HG03095 (cell line): ENCODE measurements around the gene ZDHHC8.
A peak's percentile ranks its signal among the peaks of the same experiment; 100 is the strongest.

Experiments used
- ATAC-seq: cut with Tn5 transposase; IDR thresholded peaks from one replicate; pipeline ENCODE4 v1.9.1; 2021; ENCODE audit warnings: moderate library complexity; ENCODE audit not compliant: unreplicated experiment

Gene ZDHHC8

GRCh38 chr22:20113551-20114310 is 17.9 kb upstream of the ZDHHC8 start:
- ATAC-seq = no peak

DNA sequence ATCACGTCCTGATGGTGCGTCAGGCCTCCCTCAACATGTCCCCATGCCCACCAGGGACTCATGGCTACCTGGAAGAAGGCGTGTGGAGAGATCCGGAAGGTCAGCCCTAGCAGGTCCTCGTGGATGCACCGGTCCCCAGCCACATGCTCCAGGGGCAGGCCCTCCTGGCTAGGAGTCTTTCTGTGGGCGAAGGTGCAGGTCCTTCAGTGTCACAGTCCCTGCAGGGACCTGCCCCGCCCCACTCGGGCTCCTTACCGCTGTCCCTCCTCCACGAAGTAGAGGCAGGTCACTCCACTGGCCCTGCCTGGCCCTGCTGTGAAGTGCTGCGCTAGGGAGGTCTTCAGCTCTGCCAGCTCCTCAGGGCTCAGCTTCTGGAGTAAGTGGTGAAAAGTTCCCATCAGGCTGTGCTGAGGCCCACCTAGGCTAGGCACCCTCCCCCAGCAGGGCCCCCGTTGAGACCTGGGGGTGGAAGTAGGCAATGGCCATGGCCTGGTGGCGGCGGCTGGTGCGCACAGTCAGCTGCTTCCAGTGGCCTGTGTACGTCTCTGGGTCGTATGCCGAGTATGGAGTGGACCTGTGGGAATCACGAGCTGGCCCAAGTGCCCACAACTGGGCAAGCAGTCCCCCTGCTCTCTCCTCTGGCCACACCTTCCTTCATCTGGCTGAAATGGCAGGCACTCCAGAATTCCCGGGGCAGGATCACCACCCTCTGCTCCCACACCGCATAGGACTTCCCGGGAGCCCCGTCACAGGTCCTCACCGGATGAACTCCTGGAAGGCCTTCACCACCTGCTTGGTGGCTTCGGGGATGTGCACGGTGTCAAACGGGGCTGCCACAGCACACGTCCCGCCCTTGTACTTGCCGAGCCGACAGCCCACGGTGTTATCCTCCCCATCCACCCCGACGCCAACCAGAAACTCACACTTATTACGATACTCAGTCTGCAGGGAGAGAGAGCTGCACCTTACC is 16.8 kb upstream of the ZDHHC8 start:
- no peak for ATAC-seq

GRCh38 chr22:20115691-20116375 is 15.8 kb upstream of the ZDHHC8 start, which contains the start of gene RANBP1:
Gene RANBP1 (plus strand): TSS chr22:20116104. CDS start chr22:20116185, 81 bp downstream.
- no peak for ATAC-seq

- ATAC-seq = no peak
Observed at GRCh38 chr22:20116376-20116950, 15.1 kb upstream of the ZDHHC8 start.

DNA sequence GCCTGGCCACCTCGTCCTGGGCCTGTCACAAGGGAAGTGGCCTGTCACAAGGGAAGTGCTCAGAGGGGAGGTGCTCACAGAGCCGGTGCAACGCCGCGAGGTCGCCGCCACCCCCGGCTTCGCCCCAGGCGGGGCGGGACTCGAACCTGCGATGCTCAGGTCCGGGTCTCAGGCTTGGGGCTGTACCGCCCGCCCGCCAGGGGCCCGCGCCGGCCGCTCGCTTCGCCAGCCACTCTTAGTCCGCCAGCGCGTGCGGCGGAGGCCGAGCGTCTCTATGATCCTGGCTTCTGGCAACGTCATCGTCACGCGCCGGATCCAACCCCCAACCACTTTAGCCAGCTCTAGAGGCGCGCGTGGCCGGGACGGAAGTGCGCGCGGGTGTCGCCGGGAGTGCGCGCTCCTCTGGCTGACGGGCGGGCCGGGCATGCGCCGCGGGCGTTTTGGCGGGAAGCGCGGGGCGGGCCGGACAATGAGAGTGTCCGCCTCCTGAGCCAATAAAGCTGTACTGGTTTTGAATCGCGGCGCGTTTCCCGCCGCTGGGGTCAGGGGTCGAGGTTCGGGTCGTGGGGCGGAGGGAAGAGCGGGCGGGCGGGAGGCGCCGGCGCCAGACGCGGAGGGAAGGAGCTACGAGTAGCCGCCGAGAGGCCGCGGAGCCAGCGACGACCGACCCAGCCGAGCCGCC is 14.5 kb upstream of the ZDHHC8 start, which contains the start of gene TRMT2A:
Gene TRMT2A (minus strand): TSS at position 276 of the 682 bp plus-strand sequence. CDS start 320 bp downstream, outside the sequence.
- peak; percentile 61 for ATAC-seq

DNA sequence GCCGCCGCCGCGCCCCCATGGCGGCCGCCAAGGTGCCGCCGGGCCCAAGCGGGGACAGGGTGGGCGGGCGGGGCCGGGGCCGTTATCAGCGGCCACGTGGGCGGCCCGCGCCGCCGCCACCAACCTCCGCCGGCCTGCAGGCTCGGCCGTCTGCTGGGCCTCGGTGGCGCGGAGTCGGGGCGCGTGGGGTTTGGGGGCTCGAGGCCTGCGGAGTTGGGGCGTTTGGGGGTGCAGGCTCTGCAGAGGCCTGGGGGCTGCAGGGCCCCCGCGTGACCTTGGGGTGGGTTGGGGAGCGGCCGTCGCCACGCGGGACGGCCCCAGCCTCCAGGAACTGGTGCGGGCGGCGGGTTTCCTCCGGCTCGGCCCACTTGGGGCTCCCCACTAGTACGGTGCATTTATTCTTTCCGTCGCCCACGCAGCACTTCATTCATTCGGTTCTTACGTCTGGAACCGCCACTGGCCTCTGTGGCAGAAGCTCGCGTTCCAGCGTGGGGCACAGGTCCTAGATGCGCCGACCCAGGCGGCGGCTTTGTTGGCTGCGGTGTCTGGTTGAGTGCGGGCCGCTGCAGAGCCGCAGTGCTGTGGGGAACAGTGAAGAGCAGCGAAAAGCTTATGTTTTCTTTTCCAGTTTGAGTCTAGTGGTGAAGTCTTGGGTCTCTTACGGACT is 13.8 kb upstream of the ZDHHC8 start:
- ATAC-seq = peak; percentile 9

- no peak for ATAC-seq
Observed at GRCh38 chr22:20118300-20119020, 13.1 kb upstream of the ZDHHC8 start.

DNA sequence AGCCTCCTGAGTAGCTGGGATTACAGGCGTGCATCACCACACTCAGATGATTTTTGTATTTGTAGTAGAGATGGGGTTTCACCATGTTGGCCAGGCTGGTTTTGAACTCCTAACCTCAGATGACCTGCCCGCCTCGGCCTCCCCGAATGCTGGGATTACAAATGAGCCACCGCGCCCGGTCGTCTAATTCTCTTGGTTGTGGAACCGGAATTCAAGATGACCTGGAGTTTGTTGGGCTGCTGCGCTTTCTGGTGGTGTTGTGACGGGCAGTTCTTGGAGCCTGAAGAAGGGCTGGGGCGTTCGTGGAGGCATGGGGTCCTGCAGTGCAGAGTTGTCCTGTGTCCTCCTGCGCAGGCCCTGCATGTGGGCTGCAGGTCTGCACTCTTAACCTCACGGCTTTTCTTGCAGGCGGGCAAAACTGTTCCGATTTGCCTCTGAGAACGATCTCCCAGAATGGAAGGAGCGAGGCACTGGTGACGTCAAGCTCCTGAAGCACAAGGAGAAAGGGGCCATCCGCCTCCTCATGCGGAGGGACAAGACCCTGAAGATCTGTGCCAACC is 9.7 kb upstream of the ZDHHC8 start:
- ATAC-seq = no peak

DNA sequence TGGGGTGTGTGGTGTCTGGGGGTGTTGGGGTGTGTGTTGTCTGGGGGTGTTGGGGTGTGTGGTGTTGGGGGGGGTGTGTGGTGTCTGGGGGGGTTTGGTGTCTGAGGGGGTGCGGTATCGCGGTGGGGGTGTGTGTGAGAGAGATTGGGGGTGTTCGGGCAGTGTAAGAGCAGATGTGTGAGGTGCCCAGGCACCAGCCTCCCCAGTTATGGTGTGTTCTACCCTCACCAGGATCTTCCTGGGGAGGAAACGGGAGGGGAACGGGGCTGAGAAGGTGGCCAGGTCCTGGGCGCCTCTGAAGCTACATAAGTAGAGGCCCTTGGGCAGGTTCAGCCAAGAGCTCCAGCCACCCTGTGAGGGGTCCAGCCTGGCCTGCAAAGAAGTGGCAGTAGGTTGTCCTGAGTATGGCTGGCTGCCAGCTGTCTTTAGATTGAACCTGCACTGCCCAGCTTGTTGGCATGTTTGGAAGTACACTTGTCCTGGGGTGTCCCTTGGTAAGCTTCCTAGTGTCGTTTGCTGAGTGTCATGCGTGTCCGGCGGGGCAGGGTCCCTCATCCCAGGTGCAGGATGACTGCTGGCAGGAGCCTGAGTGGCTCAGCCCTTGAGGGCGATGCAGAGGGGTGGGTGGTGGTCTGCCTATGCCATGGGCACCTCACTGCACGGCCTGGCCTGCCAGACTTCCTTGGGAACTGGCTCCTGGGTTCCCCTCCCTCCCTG is 8.1 kb upstream of the ZDHHC8 start:
- ATAC-seq = no peak

- no peak for ATAC-seq
Observed at GRCh38 chr22:20124083-20124787, 7.4 kb upstream of the ZDHHC8 start.

DNA sequence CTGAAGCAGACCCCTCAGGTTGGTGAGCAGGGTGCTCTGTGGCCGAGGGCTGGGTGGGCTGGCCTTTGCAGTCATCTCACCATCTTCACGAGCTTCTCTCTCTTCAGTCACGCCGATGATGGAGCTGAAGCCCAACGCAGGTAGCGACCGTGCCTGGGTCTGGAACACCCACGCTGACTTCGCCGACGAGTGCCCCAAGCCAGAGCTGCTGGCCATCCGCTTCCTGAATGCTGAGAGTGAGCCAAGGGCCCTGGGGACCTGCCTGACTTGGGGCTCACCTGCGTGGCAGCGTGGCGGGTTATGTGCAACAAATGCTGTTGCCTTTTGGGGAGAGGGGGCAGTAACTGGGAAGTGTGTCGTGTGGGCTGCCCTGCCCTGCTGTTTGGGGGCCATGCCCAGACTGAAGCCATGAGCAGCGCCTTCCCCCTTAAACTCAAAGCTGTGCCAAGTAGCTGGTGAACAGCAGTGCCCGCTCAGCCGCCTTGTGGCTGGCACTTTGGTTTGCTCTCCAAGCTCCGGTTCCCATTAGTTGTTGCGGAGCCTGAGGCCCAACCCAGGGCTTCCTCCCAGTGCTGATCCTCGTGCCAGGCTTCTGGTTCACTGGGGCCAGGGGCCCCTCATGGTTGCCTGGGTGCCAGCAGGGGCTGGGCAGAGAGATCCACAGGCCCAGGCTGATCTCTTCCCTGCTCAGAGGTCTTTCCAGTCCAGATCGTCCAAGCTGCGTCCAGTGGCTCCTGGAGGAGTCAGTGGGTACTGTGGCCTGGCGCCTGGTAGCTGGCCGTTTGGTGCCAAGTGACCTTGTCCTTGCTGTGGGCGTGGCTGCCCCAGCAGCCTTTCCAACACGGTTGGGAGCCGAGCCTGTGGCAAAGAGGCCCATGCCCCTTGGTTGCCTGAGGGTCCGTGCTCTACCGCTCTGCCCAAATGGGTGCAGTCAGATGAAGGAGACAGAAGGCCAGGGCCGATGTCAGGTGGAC is 6.1 kb upstream of the ZDHHC8 start:
- no peak for ATAC-seq

- no peak for ATAC-seq
Observed at GRCh38 chr22:20126284-20127029, 5.1 kb upstream of the ZDHHC8 start.

- ATAC-seq = no peak
Observed at GRCh38 chr22:20127318-20127868, 4.2 kb upstream of the ZDHHC8 start.

DNA sequence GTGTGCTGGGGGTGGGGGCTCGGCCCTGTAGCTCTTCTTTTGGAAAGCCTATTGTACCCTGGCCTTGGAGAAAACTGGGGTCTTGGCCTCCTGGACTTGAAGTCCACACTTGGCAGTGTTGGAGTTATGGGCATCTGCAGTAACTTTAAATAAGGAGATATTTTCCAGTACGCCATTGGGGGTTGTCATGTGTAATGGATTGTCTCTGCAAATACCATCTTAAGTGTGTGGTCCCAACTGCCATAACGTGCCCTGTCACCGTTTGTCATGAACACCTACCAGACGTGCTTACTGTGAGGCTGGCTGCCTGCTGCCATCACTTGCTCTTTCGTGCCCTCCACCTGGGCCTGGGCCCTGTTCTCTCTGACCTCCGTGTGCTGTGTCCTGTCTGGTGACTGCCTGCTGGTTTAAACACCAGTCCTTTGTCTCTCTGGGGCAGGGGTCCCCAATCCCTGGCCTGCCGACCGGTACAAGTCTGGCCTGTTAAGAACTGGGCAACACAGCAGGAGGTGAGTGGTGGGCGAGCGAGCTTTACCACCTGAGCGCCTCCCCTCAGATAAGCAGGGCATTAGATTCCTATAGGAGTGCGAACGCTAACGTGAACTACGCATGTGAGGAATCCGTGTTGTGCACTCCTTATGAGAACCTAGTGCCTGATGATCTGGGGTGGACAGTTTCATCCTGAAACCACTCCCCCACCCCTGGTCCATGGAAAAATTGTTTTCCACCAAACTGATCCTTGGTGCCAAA is 3.6 kb upstream of the ZDHHC8 start:
- no peak for ATAC-seq

DNA sequence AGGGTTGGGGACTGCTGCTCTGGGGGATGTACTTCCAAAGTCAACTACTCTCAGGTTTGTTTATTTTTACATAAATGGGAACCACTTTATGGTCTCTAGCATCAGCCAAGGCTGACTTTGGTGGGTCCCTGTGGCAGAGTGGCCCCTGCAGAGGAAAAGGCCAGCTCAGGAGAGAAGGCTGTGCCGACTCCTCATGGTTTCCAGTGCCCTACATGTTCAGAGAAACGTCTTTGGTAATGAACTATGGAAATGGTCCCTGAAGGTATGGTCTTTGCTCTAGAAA is 3.0 kb upstream of the ZDHHC8 start:
- ATAC-seq = no peak
